Fibroblast of villous mesenchyme (primary cell): ENCODE data around the gene NEMP1. TPM values are rescaled to one million over a fixed set of nuclear protein-coding genes. Genes with fewer than 3 reads are reported as not detected.

Experiments
- DNase-seq: peaks from one replicate; pipeline ENCODE4 v3.0.0-alpha.2; 2010; ENCODE audit warnings: low read depth
- H3K4me3 ChIP-seq: 2 replicates; pipeline ENCODE4 v1.5.1; 2011; ENCODE audit warnings: low read depth, mild to moderate bottlenecking, low read length
- CTCF ChIP-seq: IDR thresholded peaks from 2 replicates; pipeline ENCODE4 v1.5.1; 2012; ENCODE audit warnings: low read depth, mild to moderate bottlenecking, low read length; ENCODE audit not compliant: insufficient read depth
- total RNA-seq: library from RNA; depleted of rRNA; stranded (reverse); fragments of >200 nt; gene quantifications from 2 replicates; pipeline ENCODE4 v1.2.3, GENCODE V29; 2012

NEMP1 gene
- total RNA-seq, 1 donor = 19.0 TPM

GRCh38 chr12:57098546-57098945 lies 20.0 kb upstream of the NEMP1 start:
- no peak for TF ChIP-seq CTCF
- DNase-seq = no peak
- H3K4me3 ChIP-seq = no peak overlapping the region

GRCh38 chr12:57097554-57097835 lies 18.9 kb upstream of the NEMP1 start:
- no peak for TF ChIP-seq CTCF
- DNase-seq = no peak
- H3K4me3 ChIP-seq = no peak overlapping the region

GRCh38 chr12:57096748-57097553 lies 18.4 kb upstream of the NEMP1 start:
- H3K4me3 ChIP-seq = no peak overlapping the region
- DNase-seq = no peak
- TF ChIP-seq CTCF = no peak

- no peak overlapping the region for H3K4me3 ChIP-seq
- TF ChIP-seq CTCF = no peak
- no peak for DNase-seq
Measured at GRCh38 chr12:57096099-57096572, 17.5 kb upstream of the NEMP1 start.

GRCh38 chr12:57095440-57095839 lies 16.8 kb upstream of the NEMP1 start:
- no peak for DNase-seq
- no peak overlapping the region for H3K4me3 ChIP-seq
- no peak for TF ChIP-seq CTCF

- TF ChIP-seq CTCF = no peak
- H3K4me3 ChIP-seq = no peak overlapping the region
- no peak for DNase-seq
Measured at GRCh38 chr12:57094208-57095160, 15.9 kb upstream of the NEMP1 start.
